Measurements from ENCODE around the gene CEMP1.

GRCh38 chr16:2507665-2508064 lies 23.5 kb downstream of the CEMP1 start:
- TF ChIP-seq CTCF (IDR thresholded peaks at IDR 0.05) (no peak), POLR2A (IDR thresholded peaks at IDR 0.05) (no peak), POLR2AphosphoS5 (IDR thresholded peaks at IDR 0.05) (no peak), EP300 (IDR thresholded peaks at IDR 0.05) (no peak)

Data from suprapubic skin (tissue), 4 donors.